H1 (cell line): ENCODE results near the gene CD81. TPM values are rescaled to one million over a fixed set of nuclear protein-coding genes. Genes with fewer than 3 reads are reported as not detected.

ENCODE experiments used
- CTCF ChIA-PET: fragments of 300-600 bp; sonication (Branson Sonifier 250); formaldehyde crosslinking; loops from one replicate; lab custom pipeline; 2021; ENCODE audit not compliant: partially characterized antibody; lab: Charles Lee
- POLR2A ChIA-PET: fragments of 300-600 bp; sonication (Branson Sonifier 250); formaldehyde crosslinking; loops from one replicate; lab custom pipeline; 2021; ENCODE audit warnings: inconsistent platforms; ENCODE audit not compliant: partially characterized antibody; lab: Charles Lee
- DNase-seq, 2 experiments: peaks; one replicate each; pipeline versions ENCODE4 v3.0.0 to v3.0.0-alpha.2; 2010 to 2022; ENCODE audit warnings: low spot score in 2 of 2, low read depth in 1 of 2, mixed read lengths in 1 of 2
- FAIRE-seq: peaks from 2 replicates; lab custom pipeline; 2011; peaks lifted over from hg19 to GRCh38; lab: Jason Lieb, UNC
- H2AFZ ChIP-seq: 2 replicates; pipeline ENCODE4 v1.8.1; 2012; ENCODE audit warnings: low read length, inconsistent platforms
- H2AK5ac ChIP-seq: 2 replicates; pipeline ENCODE4 v1.6.1; 2013; ENCODE audit warnings: low read depth, low read length
- H2BK120ac ChIP-seq: replicated peaks from 2 replicates; pipeline ENCODE3; 2013; ENCODE audit warnings: low read depth, low read length, inconsistent platforms
- H2BK12ac ChIP-seq: 2 replicates; pipeline ENCODE4 v1.6.1; 2013; ENCODE audit warnings: low read depth, low read length
- H2BK15ac ChIP-seq: 2 replicates; pipeline ENCODE4 v1.6.1; 2013; ENCODE audit warnings: low read length
- H2BK20ac ChIP-seq: 2 replicates; pipeline ENCODE4 v1.6.1; 2013; ENCODE audit warnings: low read length
- H2BK5ac ChIP-seq: 2 replicates; pipeline ENCODE4 v1.6.1; 2013; ENCODE audit warnings: low read depth, low read length
- H3K14ac ChIP-seq: 2 replicates; pipeline ENCODE4 v1.6.1; 2013; ENCODE audit warnings: inconsistent platforms; ENCODE audit not compliant: insufficient read length
- H3K18ac ChIP-seq: 2 replicates; pipeline ENCODE4 v1.6.1; 2013; ENCODE audit warnings: low read length; ENCODE audit errors: extremely low read depth
- H3K23ac ChIP-seq: 2 replicates; pipeline ENCODE4 v1.6.1; 2013; ENCODE audit warnings: inconsistent platforms; ENCODE audit not compliant: insufficient read length
- H3K23me2 ChIP-seq: 2 replicates; pipeline ENCODE4 v1.6.1; 2013; ENCODE audit warnings: low read depth, low read length
- H3K27ac ChIP-seq: 2 replicates; pipeline ENCODE4 v1.6.1; 2011; ENCODE audit warnings: low read depth, low read length, inconsistent platforms
- H3K27me3 ChIP-seq, 4 experiments: replicated peaks in 1 of 4; 1 replicate in 1 of 4; 2 replicates in 3 of 4; pipeline versions ENCODE4 v1.6.1 to v1.8.1; 2011 to 2013; ENCODE audit warnings: low read length in 3 of 4, mild to moderate bottlenecking in 3 of 4, inconsistent platforms in 2 of 4, mixed read lengths in 2 of 4, moderate library complexity in 1 of 4; ENCODE audit not compliant: control insufficient read depth in 3 of 4, insufficient read depth in 3 of 4; ENCODE audit errors: extremely low read depth in 1 of 4
- H3K36me3 ChIP-seq, 4 experiments: 2 replicates each; pipeline versions ENCODE4 v1.6.1 to v1.8.1; 2011 to 2013; ENCODE audit warnings: mild to moderate bottlenecking in 4 of 4, low read length in 3 of 4, moderate library complexity in 2 of 4, control low read depth in 1 of 4, inconsistent platforms in 1 of 4; ENCODE audit not compliant: insufficient read depth in 4 of 4, control insufficient read depth in 2 of 4
- H3K4ac ChIP-seq: replicated peaks from 2 replicates; pipeline ENCODE3; 2013; ENCODE audit warnings: low read length, low read depth, mixed read lengths, inconsistent platforms; ENCODE audit not compliant: insufficient read length
- H3K4me1 ChIP-seq, 4 experiments: replicated peaks in 1 of 4; 1 replicate in 1 of 4; 2 replicates in 3 of 4; pipeline versions ENCODE4 v1.6.1 to v1.8.1; 2011 to 2013; ENCODE audit warnings: low read length in 3 of 4, inconsistent platforms in 2 of 4, mixed read lengths in 1 of 4; ENCODE audit not compliant: insufficient read depth in 4 of 4, control insufficient read depth in 3 of 4
- H3K4me2 ChIP-seq, 2 experiments: 2 replicates each; pipeline versions ENCODE4 v1.6.1 to v1.8.1; 2011 to 2013; ENCODE audit warnings: low read depth in 2 of 2, low read length in 2 of 2, control low read depth in 1 of 2, inconsistent platforms in 1 of 2, mild to moderate bottlenecking in 1 of 2; ENCODE audit not compliant: insufficient read depth in 1 of 2
- H3K4me3 ChIP-seq, 4 experiments: fragments of 200-600, 300-600 bp in 1 of 4; sonication (generic), shearing (Covaris generic), sonication (Bioruptor Twin) in 1 of 4; 2 replicates each; pipeline versions ENCODE4 v1.5.1 to v1.8.1; 2011 to 2016; ENCODE audit warnings: low read length in 4 of 4, low read depth in 3 of 4, control low read depth in 2 of 4, inconsistent platforms in 2 of 4, mild to moderate bottlenecking in 2 of 4, mixed read lengths in 1 of 4, moderate library complexity in 1 of 4; ENCODE audit not compliant: insufficient read depth in 2 of 4; ENCODE audit errors: extremely low read depth in 1 of 4
- H3K56ac ChIP-seq: replicated peaks from 2 replicates; pipeline ENCODE3; 2013; ENCODE audit warnings: low read depth, mild to moderate bottlenecking, mixed read lengths, low read length, inconsistent platforms; ENCODE audit not compliant: insufficient read length
- H3K79me1 ChIP-seq: 2 replicates; pipeline ENCODE4 v1.6.1; 2013; ENCODE audit warnings: low read depth, low read length, control low read depth
- H3K79me2 ChIP-seq, 2 experiments: 2 replicates each; pipeline versions ENCODE4 v1.6.1 to v1.8.1; 2012 to 2013; ENCODE audit warnings: low read length in 2 of 2, mild to moderate bottlenecking in 2 of 2, inconsistent platforms in 1 of 2; ENCODE audit not compliant: insufficient read depth in 2 of 2, control insufficient read depth in 1 of 2
- H3K9ac ChIP-seq, 4 experiments: replicated peaks in 1 of 4; 1 replicate in 1 of 4; 2 replicates in 3 of 4; pipeline versions ENCODE4 v1.6.1 to v1.8.1; 2011 to 2013; ENCODE audit warnings: low read depth in 3 of 4, low read length in 3 of 4, control low read depth in 2 of 4, mild to moderate bottlenecking in 2 of 4, moderate library complexity in 2 of 4, inconsistent platforms in 1 of 4; ENCODE audit errors: extremely low read depth in 1 of 4
- H3K9me3 ChIP-seq, 2 experiments: 2 replicates each; pipeline versions ENCODE4 v1.6.1 to v1.8.1; 2012 to 2013; ENCODE audit warnings: mild to moderate bottlenecking in 2 of 2, moderate library complexity in 2 of 2, control low read depth in 1 of 2, inconsistent platforms in 1 of 2, low read depth in 1 of 2, low read length in 1 of 2, mixed read lengths in 1 of 2; ENCODE audit not compliant: insufficient read depth in 2 of 2
- H4K20me1 ChIP-seq, 2 experiments: replicated peaks in 1 of 2; 2 replicates each; pipeline versions ENCODE3 to v1.8.1; 2011 to 2013; ENCODE audit warnings: inconsistent platforms in 2 of 2, low read length in 2 of 2, mild to moderate bottlenecking in 1 of 2; ENCODE audit not compliant: insufficient read depth in 2 of 2, control insufficient read depth in 1 of 2
- H4K5ac ChIP-seq: 2 replicates; pipeline ENCODE4 v1.6.1; 2013; ENCODE audit warnings: low read length, low read depth, mixed read lengths, inconsistent platforms; ENCODE audit not compliant: insufficient read length
- H4K8ac ChIP-seq: 2 replicates; pipeline ENCODE4 v1.8.0; 2013; ENCODE audit warnings: mild to moderate bottlenecking, moderate library complexity, low read length, inconsistent platforms; ENCODE audit not compliant: insufficient read depth; ENCODE audit errors: extremely low read depth
- H4K91ac ChIP-seq: replicated peaks from 2 replicates; pipeline ENCODE3; 2013; ENCODE audit warnings: low read length, mixed read lengths, inconsistent platforms; ENCODE audit not compliant: insufficient read length
- CHD2 ChIP-seq: IDR thresholded peaks from 2 replicates; pipeline ENCODE4 v1.6.1; 2012; ENCODE audit warnings: low read length, improper control_type of control experiment
- CTBP2 ChIP-seq: IDR thresholded peaks from 2 replicates; pipeline ENCODE4 v1.7.0; 2011; ENCODE audit warnings: borderline replicate concordance, mild to moderate bottlenecking, moderate library complexity, mixed read lengths, low read length; ENCODE audit not compliant: insufficient read depth, insufficient read length
- MAX ChIP-seq: IDR thresholded peaks from 2 replicates; pipeline ENCODE4 v1.6.1; 2012; ENCODE audit warnings: inconsistent platforms
- PHF8 ChIP-seq: fragments of 200-600 bp; sonication (generic); conservative IDR thresholded peaks from 2 replicates; pipeline ENCODE4 v1.7.1; 2012; ENCODE audit warnings: low read depth, mild to moderate bottlenecking, inconsistent platforms, low read length, moderate library complexity
- POLR2A ChIP-seq, 2 experiments: IDR thresholded peaks; 1 replicate in 1 of 2; 2 replicates in 1 of 2; pipeline ENCODE4 v1.6.1; 2011; ENCODE audit warnings: low read depth in 2 of 2, low read length in 2 of 2, mild to moderate bottlenecking in 2 of 2; ENCODE audit errors: control extremely low read depth in 1 of 2
- RFX5 ChIP-seq: IDR thresholded peaks from 2 replicates; pipeline ENCODE4 v1.6.1; 2011; ENCODE audit warnings: low read depth, low read length, improper control_type of control experiment, borderline replicate concordance
- WGBS, 2 experiments: shearing (Covaris generic) in 1 of 2; methylation state at CpG; one replicate each; pipeline versions ENCODE4 v1.1.6 to v1.1.7; 2013 to 2015; ENCODE audit warnings: low lambda C conversion rate in 2 of 2, mixed read lengths in 2 of 2, inconsistent platforms in 1 of 2, low coverage in 1 of 2, missing lambda C conversion rate in 1 of 2; ENCODE audit not compliant: insufficient replicate concordance in 2 of 2, insufficient coverage in 1 of 2, insufficient read length in 1 of 2; ENCODE audit errors: extremely low coverage in 1 of 2, missing lambda C conversion rate in 1 of 2; 5-methylcytosine and 5-hydroxymethylcytosine counted together
- polyA plus RNA-seq, 7 experiments: library from polyadenylated mRNA; depleted of rRNA in 3 of 7; stranded (reverse) in 5 of 7; unstranded in 2 of 7; fragments of >200 nt in 5 of 7; fragments of 200-250 nt in 2 of 7; gene quantifications; 1 replicate in 5 of 7; 2 replicates in 1 of 7; 4 replicates in 1 of 7; pipeline versions ENCODE4 v1.2.1 to v1.2.3, GENCODE V29; 2011 to 2013; ENCODE audit warnings: missing spikeins in 2 of 7, mixed read lengths in 2 of 7
- total RNA-seq: library from RNA; stranded (reverse); fragmentation: NEBNext Ultra II Directional; extraction: Animal tissue kit (Norgen Biotek cat#: 25700); gene quantifications from 2 replicates; pipeline ENCODE4 v1.2.1, GENCODE V29; 2021
- TF ChIP-seq, protein P1 (sequence below): IDR thresholded peaks from 2 replicates; pipeline ENCODE4 v1.6.1; 2011; ENCODE audit warnings: low read length, improper control_type of control experiment

CD81 gene
- total and polyA plus RNA-seq, 2 of the 8 experiments (the other 6 are each of a cell fraction or from before 2014, with no cell fraction given) = 238 to 309 TPM

GRCh38 chr11:2381494-2382128 lies 4.5 kb downstream of the CD81 start:
- ChIA-PET POLR2A (interaction anchor here (1.0 to 1.7 kb wide), 3 partner anchors 11 to 39 kb away, joined by 3 to 7 read pairs (median 4); no protein-coding TSS in a partner anchor), CTCF (interaction anchor here (0.6 to 7.5 kb wide), 8 partner anchors 8 to 557 kb away, joined by 3 to 43 read pairs (median 4); partner anchors contain the start of gene TSSC4)
- no peak for FAIRE-seq
- Histone ChIP-seq H3K56ac (no peak overlapping the region), H4K20me1 (peaks cover 39 to 67% of the 10 kb centered on the region in 2 experiments), H3K36me3 (0 out of 8 replicates have a peak, but pooled peaks cover 0 to 4% (median 0%) of the 10 kb centered on the region in 4 experiments), H3K4me2 (no peak overlapping the region), H2AK5ac (no peak overlapping the region), H3K18ac (no peak overlapping the region), H3K4me1 (peaks cover 0 to 18% (median 8%) of the 10 kb centered on the region in 4 experiments; a peak in 6 of 7 replicates), H2BK120ac (no peak overlapping the region), H3K23me2 (peaks cover 11% of the 10 kb centered on the region; the same call in 1 of the 2 replicates), H3K9ac (no peak overlapping the region), H3K27ac (no peak overlapping the region), H3K79me1 (peaks cover 32% of the 10 kb centered on the region), H3K27me3 (no peaks in the 10 kb centered on the region), H4K91ac (no peak overlapping the region), H2BK12ac (no peak overlapping the region), H3K4me3 (no peak overlapping the region), H3K23ac (no peak overlapping the region), H4K8ac (peak overlapping the region; percentile 75; the same call in 1 of the 2 replicates), H2AFZ (no peak overlapping the region), H3K79me2 (peaks cover 30 to 82% of the 10 kb centered on the region in 2 experiments; a peak in 3 of 4 replicates), H2BK20ac (no peak overlapping the region), H3K14ac (no peak overlapping the region), H2BK5ac (no peak overlapping the region), H3K9me3 (no peaks in the 10 kb centered on the region), H4K5ac (no peak overlapping the region), H2BK15ac (no peak overlapping the region), H3K4ac (no peak overlapping the region)
- DNase-seq = no peak
- 91% methylated on average over 9 of the region's 11 CpGs; no CpG with 5 or more reads in 1 of the 2 experiments for WGBS, 2 experiments
- no peak for TF ChIP-seq RFX5
- TF ChIP-seq PHF8 = no peak
- TF ChIP-seq POLR2A (IDR thresholded peaks at IDR 0.05; ENCODE audit: control extremely low read depth in 1 of 2, low read depth in 2 of 2, low read length in 2 of 2) = no peak
- TF ChIP-seq CHD2 = no peak
- TF ChIP-seq CTBP2 = no peak
- TF ChIP-seq, protein P1, sequence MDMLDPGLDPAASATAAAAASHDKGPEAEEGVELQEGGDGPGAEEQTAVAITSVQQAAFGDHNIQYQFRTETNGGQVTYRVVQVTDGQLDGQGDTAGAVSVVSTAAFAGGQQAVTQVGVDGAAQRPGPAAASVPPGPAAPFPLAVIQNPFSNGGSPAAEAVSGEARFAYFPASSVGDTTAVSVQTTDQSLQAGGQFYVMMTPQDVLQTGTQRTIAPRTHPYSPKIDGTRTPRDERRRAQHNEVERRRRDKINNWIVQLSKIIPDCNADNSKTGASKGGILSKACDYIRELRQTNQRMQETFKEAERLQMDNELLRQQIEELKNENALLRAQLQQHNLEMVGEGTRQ = no peak
- TF ChIP-seq MAX = no peak
